Inflammatory macrophage treated with lipopolysaccharide for 1 hour (primary cell): ENCODE data around the gene RAPGEF6.

ENCODE experiments used
- DNase-seq, 2 donors: peaks; one replicate each; pipeline ENCODE4 v3.0.0-alpha.2; 2020 to 2022

The RAPGEF6 gene

DNA sequence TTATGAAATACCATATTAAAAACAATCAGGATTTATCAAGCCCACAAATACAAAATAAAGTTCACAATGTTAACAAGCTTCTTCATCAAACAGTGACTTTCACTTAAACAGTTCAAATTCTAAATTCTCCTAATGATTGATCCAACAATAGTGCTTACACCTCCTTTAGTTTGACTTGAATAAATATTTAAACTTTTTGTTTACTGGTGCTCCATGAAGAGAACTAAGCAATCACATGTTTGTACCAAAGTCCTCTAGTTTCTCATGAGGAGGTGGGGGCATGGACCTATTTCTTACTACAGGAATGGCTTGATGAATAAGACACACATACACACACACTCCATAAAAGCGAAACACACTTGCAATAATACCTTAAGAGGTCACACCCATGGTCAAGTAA lies 95.8 kb downstream of the RAPGEF6 start:
- no peak for DNase-seq

DNA sequence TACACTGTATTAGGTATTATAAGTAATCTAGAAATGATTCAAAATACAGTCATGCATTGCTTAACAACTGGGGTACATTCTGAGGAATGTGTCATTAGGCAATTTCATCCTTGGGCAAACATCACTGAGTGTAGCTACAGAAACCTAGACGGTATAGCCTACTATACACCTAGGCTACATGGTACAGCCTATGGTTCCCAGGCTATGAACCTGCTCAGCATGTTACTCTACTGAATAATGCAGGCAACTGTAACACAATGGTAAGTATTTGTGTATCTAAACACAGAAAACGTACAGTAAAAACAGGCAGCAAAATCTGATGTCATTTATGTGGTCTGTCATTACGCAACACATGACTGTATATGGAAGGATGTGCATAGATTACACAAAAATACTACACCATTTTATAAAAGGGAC lies 96.8 kb downstream of the RAPGEF6 start:
- DNase-seq: peak; percentile 72 to 82

DNA sequence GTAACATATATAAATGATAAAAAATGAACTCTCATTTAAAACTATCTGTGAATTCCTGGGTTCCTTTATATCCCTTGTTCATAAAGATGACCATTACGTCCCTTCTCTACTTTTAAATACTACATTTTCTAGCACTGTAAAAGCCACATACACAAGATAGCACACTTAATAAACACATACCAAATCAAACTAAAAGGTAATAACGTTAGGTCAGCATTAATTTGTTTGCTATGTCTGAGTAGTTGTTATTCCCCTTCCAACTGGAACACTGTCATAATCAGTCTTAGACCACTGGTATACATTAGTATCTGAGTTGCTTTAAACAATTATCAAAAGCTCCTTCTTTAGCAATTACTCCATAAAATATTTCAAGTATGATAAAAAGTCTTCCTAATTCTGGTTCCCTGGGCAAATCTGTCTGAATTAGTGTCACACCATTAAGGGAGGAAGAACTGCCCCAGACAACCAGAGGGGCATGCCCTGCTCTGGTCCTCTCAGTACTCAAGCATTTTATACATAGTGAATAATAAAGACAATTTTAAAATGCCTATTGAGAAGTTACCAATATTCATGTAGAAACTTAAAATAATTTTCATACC lies 98.1 kb downstream of the RAPGEF6 start:
- DNase-seq: no peak

DNA sequence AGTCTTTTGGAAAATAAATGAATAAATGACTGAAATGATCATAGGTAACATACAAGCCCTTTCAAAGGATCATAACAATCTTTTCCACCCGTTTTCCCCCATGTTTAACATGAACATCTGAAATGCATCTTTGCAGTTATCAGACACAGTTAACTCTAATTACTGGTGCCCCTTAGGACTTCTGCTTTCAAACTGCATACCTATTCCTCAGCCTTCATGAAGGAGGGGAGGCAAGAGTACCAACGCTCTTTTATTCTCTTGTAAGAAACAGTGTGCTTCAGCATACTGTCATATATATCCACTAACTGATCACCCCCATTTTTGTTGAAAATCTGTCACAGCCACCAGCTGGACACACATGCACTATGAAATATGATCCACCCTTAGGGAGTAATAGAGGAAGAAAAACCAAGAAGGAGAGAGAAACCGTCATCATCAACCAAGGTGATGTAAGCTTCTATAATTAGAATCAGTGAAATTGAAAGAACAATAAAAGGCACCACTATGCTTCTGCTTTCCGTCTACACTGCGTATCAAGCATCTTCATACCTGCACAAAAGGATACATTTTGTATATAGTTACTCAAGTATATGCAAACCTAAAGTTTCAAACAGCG lies 98.7 kb downstream of the RAPGEF6 start:
- DNase-seq: peak; percentile 70 to 77

DNA sequence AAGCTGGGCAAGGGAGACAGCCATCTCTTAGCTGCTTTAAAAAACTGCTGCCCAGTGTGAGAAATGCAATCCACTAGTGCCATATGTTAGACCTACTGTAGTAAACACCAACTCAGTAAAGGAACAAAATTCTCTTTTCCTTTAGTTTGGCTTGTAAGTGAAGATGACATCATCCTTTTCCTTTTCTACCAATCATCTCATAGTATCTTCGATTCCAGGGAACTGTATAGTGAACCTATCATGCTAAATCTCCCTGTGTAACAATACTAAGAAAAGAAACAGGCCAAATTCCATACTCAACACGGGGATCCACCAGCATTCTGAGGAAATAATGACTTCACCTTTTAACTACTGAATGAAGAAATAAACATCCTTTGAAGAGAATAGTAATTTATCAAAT lies 100.1 kb downstream of the RAPGEF6 start:
- DNase-seq: no peak

DNA sequence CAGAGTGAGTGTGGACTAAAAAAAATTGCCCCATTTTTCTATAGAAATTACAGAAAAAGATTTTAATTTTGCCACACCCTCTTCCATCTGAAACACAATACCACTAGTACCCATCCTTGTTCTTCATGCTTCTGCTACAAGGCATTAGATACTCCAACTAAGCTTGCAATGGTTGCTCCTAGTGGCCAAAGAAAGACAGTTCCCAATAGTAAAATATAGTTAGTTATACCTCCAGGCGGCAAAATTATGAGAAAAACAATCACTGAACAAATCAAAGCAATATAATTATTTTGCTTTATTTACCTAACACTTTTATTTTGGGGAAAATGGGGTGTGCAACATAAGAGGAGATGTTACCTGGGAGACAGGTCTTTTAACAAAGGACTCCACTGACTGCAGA lies 101.2 kb downstream of the RAPGEF6 start:
- DNase-seq: no peak

GRCh38 chr5:131532031-131532640 lies 102.9 kb downstream of the RAPGEF6 start:
- DNase-seq: no peak

- DNase-seq: no peak
These were observed 104.2 kb downstream of the RAPGEF6 start for GRCh38 chr5:131530706-131531331.

- no peak for DNase-seq
These were observed 106.3 kb downstream of the RAPGEF6 start for GRCh38 chr5:131528682-131529081.

GRCh38 chr5:131525805-131526204 lies 109.2 kb downstream of the RAPGEF6 start:
- peak; percentile 65 to 73 for DNase-seq

DNA sequence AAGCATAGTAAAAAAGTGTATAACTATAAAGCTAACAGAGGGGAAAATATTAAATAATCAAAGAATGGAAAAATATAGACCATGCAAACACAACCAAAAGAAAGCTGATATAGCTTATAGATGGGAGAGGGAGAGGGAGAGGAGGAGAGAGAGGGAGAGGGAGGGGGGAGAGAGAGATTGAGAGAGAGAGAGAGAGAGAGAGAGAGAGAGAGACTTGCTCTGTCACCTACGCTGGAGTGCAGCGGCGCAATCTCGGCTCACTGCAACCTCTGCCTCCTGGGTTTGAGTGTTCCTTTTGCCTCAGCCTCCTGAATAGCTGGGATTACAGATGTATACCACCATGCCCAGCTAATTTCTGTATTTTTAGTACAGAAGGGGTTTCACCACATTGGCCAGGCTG lies 110.6 kb downstream of the RAPGEF6 start:
- no peak for DNase-seq

DNA sequence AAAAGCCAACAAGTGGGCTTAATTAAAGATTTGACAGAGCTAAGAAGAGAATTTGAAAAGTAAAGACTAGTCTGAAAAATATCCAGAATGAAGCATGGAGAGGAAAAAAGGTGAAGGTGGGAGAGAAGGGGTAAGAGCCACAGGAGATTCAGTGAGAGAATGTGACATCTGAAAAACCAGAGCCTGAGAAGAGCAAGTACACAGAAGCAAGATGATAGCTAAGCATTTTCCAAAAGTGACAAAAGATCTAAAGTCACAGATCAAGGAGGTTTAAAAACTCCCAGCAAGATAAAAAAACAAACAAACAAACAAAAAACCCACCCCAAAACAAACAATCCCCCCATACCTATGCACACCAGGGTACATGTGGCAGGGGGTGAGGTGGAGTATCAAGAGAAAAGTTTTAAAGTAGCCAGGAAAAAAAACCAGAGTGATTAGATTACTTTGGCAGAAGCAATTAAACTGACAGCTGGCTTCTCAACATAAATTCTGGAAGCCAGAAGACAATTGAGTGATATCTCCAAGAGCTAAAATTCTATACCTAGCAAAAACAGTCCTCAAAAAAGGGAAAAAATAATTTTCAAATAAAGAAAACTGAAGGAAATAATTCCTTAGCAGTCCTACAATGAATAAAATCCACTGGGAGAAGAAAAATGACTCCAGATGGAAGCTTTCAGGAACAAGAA lies 111.4 kb downstream of the RAPGEF6 start:
- no peak for DNase-seq

DNA sequence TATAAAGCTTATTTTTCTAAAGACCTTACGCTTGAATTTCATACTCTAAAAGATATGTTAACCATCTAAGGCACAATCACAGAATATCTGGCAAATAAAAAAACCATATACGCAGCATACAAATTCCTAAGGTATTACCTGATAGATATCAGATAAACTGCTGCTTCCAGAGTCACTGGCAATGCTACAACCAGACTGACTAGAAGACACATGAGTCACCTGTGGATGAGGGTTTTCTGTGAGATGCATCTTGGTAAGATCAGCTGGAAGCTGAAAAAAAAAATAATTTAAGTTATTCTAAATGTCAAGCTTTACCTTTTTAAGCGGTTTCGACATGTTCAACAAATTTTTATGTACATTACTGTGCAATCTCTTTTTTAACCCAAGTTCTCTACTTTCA lies 113.8 kb downstream of the RAPGEF6 start:
- no peak for DNase-seq

DNA sequence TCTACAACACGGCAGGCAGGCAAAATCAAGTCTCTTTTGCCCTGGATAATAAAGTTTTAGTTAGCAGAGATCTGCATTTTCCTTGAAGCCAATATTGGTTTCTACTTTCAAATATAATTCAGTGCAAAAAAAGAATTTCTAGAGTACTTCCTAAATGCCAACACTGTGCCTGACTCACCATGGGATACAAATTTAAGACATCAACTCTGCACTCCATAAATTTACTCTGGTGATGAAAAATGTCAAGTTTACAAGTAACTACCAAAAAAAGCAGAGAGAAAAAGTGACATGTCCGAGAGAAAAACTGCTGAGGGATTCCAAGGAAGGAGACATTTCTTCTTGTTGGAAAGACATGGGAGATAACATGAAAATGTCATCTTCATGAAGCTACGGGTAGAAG lies 119.7 kb downstream of the RAPGEF6 start:
- DNase-seq: no peak

DNA sequence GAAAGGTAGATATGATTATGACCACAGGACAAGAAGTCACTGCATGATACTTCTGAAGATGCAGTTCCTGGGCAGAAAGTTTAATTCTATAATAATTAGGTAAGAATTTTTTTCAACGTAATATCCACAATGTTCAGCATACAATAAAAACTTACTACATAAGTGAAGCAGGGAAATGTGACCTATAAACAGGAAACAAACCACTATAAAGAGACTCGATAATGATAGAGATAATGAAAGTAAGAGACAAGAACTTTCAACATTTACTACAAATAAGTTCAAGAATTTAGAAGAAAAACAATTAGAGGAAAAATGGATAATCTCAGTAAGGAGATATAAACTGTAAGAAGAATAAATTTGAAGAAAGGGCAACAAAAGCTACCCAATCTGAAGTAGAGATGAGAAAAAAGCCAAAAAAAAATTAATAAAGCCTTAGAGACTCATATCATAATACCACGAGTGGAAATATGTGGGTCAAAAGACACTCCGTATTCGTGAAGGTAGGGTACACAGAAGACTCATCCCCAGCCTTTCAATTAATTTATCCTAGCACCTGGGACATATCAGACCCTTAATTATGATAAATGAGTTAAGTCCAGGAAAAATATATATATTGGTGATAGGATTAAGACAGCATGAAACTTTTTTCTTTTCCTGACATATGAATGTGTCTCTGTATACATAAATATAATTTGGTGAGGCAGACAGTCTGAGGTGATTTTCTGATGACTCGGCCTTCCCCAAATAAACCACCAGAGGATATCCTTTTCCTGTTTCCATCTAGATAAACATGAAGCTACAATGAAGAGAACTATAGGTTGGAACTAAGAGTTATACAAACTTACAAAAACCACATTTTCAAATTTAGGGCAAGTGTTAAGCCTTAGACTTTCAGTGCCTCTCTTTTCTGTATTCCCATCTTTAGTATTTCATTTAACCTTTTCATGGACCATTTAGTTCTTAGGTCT lies 120.4 kb downstream of the RAPGEF6 start:
- no peak for DNase-seq

- no peak for DNase-seq
These were observed 121.2 kb downstream of the RAPGEF6 start for GRCh38 chr5:131513780-131514179.

DNA sequence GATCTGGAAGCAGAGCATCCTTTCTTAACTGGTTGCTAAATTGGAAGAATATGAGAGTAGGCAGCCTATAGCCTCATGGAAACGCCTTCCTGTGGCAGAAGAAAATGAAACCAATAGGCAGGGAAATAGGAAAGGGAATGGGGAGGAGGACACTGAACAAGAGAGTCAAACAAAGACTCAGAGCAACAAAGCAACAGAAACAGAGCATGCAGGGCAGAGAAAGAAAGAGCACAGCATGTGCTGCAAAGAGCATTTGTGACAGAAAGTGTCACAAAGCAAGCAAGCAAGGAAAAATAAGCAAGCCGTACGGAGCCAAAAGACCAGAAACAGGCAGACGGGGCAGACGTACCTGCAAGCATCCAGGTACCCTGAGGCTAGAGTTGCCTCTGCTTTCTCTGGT lies 123.1 kb downstream of the RAPGEF6 start:
- DNase-seq: no peak

DNA sequence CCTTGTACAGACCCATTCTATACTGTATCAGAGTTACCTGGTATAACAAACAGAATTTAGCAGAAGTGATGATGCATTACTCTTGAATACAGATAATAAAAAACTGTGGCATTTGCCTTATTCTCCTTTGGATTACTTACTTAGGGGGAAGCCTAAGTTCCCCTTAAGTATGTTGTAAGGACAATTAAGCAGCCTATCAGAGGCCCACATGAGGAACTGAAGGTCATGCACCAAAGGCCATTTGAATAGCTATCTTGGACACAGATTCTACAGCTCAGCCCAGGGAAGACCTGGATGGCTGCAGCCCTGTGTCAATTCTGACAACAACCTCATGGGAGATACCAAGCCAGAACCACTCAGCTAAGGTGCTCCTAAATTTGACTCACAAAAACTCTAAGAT lies 125.2 kb downstream of the RAPGEF6 start:
- DNase-seq: peak; percentile 53 to 61

DNA sequence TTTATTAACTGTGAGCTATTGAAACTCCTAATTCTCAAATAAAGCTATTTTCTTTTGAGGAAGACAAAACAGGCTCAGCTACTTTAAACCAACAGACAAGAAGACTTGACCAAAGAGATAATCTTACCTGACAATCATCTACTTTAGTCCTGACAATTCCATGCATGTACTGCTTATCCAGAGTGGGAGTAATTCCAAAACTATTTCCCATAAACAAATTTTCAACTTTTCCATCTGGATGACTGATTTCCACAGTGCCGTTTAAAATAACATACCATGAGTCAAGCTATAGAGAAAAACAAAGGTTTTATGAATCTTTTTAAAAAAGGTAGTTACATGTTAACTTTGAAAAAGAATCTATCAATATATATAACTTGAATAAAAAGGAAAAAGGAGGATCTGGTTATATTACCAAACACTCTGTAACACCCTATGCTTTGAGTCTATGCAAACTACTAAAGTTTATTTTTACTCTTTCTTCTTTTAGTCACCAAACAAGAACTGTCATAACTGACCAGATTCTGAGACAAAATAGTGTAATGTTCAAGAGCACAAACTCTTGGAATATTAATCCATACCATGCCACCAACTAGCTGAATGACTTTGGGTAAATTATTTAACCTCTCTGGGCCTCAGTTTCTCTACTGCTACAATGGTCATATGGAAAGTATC lies 129.7 kb downstream of the RAPGEF6 start:
- no peak for DNase-seq

GRCh38 chr5:131496400-131496713 lies 138.7 kb downstream of the RAPGEF6 start:
- peak in 1 of 2 donors; percentile 60 for DNase-seq

- DNase-seq: no peak
These were observed 139.3 kb downstream of the RAPGEF6 start for GRCh38 chr5:131495536-131496399.
